GOT3 (cell line): ENCODE measurements around the gene PNPLA6.
"Not testable (repeated sequence)": the region's sequence is repeated elsewhere in the genome, so short reads cannot be mapped to it uniquely, and the experiment has no call there.

Source experiments
- DNase-seq: peaks from one replicate; lab custom pipeline; 2025; ENCODE audit warnings: mixed read lengths; lab: John Stamatoyannopoulos, UW

PNPLA6 gene

DNA sequence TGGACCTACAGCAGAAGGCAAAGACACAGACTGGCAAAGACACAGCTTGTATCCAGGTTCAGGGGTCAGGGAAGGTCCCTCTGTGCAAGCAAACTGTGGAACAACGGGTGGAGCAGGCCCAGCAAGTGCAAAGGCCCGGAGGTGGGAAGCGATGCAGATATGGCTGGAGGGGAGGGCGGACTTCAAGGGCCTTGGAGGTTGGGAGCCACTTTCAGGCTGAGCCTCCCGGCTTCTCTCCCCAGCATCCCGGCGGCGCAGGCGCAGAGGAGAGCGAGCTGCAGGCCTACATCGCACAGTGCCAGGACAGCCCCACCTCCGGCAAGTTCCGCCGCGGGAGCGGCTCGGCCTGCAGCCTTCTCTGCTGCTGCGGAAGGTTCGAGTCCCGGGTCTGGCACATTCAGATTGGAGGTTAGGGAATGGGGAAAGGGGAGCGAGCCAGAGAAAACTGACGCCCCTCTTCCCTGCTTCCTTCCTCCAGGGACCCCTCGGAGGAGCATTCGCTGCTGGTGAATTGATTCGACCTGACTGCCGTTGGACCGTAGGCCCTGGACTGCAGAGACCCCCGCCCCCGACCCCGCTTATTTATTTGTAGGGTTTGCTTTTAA is 2.1 kb upstream of the PNPLA6 start:
- no peak for DNase-seq

DNA sequence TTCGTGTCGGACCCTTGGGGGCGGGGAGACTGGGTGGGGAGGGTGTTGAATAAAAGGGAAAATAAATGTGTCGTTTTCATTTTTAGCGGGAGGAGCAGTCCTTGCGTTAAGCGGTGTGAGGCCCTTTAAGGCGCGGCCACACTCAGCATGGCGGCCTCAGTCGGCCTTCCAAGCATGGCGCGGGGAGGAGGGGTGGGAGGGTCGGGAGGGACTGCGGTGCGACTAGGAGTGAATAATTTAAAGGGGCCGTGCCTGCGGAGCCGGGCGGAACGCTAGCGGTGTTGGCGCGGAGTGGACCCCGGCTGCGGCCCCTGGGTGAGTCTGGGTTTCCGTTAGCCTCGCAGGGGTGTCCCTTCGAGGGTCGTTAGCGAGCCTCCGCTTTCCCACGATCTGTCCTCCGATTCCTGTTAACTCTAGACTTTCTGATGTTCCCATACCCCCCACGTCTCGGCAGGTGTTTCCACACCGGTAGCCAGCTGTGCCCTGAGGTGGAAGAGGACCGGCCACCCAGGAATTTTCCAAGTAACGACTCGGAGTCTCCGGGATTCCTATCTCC is 1.5 kb upstream of the PNPLA6 start:
- DNase-seq: peak; percentile 28

DNA sequence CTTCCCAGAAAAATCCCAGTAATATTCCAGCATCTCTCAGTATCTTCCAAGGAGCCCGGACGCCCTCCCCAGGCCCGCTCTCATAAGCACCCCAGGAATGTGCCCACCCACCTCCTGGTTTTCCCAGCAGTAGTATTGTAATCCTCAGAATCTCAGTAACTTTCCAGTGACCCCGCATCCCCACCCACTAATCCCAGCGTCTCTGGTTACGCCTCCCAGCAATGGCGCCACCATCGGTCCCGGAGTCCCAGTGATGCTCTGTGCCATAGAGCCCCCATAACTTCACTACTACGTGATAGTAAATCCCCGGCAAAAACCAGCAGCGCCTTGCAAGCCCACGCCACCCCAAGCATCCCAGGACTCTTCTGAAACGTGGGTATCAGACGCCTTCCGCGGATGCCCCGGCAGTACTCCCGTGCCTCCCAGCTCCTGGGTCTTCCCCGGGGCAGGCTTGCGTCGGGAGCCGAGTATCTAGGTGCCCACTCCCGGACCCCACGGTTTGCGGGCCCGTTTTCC is 928 bp upstream of the PNPLA6 start:
- no peak for DNase-seq

DNA sequence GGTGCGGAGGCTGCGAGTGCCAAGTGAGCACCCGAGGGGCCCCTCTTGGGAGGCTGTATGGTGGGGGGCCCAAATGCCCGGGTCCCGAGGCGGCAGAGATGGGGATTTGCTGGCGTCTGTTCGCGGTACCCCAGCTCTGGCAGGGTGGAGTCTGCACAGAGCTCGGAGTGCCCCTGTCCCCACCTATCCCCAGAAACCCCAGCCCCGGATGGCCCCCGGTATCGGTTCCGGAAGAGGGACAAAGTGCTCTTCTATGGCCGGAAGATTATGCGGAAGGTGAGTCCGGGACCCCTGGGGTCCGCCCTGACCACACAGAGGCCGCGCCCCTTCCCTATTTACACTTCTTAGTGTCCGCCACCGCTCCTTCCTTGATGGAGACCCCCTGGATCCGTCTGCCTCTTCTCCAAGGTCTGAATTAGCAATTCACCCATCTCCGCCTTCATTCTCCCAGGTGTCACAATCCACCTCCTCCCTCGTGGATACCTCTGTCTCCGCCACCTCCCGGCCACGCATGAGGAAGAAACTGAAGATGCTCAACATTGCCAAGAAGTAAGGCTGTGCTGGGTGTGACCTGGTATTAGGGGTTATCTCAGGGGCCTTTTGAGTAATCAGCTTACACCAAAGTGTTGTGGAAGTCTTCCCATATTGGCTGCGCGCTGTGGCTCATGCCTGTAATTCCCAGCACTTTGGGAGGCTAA is 630 bp downstream of the PNPLA6 start:
- DNase-seq: no peak

DNA sequence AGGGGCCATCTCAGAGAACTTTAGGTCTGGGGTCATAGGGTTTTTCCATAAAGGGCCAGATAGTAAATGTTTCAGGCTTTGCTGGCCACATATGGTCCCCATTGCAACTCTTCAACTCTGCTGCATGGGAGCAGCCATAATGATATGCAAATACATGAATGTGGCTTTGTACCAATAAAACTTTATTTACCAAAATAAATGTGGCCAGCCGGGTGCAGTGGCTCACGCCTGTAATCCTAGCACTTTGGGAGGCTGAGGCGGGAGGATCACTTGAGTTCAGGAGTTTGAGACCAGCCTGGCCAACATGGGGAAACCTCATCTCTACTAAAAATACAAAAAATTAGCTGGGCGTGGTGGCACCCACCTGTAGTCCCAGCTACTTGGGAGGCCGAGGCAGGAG is 3.5 kb downstream of the PNPLA6 start:
- DNase-seq: not testable (repeated sequence)

DNA sequence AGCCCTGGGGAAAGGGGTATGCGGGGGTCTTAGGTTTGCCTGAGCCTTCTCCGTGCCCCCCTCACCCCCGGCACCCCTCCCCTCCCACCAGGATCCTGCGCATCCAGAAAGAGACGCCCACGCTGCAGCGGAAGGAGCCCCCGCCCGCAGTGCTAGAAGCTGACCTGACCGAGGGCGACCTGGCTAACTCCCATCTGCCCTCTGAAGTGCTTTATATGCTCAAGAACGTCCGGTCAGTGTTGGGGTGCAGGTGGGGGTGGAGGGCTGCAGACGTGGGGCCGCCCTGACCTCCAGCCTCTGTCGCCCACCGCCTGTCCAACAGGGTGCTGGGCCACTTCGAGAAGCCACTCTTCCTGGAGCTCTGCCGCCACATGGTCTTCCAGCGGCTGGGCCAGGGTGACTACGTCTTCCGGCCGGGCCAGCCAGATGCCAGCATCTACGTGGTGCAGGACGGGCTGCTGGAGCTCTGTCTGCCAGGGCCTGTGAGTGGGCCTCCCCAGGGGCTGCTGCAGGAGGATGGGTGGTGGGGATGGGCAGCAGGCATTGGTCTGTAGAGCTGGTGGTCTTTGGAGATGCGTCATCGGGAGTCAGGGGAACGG is 4.4 kb downstream of the PNPLA6 start:
- DNase-seq: no peak

DNA sequence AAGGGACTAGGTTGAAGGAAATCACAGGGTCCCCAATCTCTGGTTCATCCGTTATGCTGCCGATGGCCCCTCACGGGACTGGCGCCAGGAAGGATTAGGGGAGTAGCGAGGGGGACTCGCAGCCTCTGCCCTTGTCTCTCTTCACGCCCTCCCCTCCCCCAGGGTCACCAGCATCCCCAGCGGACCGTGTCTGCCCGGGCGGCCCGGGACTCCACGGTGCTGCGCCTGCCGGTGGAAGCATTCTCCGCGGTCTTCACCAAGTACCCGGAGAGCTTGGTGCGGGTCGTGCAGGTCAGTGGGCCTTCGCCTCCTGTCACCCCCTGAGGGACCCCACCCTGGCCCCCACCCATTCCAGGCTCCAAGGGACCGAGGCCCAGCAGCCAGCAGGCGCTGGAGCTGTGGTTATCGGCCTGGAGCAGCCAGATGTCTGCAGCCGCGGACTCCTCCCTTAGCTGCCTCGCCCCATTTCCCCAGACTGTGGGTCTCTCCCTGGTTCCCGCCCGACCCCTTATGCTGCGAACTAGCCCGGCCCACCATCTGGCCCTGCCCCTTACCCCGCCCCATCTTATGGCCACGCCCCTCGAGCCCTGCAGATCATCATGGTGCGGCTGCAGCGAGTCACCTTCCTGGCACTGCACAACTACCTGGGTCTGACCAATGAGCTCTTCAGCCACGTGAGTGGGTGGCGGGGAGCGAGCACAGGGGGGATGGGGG is 5.4 kb downstream of the PNPLA6 start:
- DNase-seq: no peak

DNA sequence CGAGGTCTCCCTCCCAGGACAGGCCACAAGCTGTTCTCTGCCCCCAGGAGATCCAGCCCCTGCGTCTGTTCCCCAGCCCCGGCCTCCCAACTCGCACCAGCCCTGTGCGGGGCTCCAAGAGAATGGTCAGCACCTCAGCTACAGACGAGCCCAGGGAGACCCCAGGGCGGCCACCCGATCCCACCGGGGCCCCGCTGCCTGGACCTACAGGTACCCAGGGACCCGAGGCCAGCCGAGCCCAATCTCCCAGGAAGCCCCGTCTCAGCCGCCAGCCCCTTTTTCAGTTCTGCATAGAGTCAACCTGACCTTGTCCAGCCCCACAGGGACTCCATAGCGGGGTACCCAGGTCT is 5.9 kb downstream of the PNPLA6 start:
- no peak for DNase-seq

DNA sequence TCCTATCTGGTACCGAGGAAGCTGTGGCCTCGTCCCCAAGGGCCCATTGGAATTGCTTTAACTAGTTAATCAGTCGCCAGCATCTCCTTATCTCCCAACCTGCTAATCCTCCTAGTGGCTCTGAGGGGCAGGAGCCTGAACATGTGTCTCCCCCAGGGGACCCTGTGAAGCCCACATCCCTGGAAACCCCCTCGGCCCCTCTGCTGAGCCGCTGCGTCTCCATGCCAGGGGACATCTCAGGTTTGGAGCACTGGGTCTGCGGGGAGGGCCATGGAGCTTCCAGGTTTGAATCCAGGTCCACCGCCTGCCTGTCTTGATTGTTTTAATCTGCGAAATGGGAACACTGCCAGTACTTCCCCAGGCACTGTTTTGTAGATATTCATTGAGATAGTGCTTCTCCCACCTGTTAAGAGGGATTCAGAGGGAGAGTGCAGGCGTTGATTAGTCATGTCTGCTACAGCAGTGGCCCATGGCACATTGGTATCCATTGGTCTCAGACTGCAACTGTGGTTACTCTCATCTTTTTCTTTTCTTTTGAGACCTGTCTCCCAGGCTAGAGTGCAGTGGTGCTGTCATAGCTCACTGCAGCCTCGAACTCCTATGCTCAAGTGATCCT is 6.4 kb downstream of the PNPLA6 start:
- no peak for DNase-seq

DNA sequence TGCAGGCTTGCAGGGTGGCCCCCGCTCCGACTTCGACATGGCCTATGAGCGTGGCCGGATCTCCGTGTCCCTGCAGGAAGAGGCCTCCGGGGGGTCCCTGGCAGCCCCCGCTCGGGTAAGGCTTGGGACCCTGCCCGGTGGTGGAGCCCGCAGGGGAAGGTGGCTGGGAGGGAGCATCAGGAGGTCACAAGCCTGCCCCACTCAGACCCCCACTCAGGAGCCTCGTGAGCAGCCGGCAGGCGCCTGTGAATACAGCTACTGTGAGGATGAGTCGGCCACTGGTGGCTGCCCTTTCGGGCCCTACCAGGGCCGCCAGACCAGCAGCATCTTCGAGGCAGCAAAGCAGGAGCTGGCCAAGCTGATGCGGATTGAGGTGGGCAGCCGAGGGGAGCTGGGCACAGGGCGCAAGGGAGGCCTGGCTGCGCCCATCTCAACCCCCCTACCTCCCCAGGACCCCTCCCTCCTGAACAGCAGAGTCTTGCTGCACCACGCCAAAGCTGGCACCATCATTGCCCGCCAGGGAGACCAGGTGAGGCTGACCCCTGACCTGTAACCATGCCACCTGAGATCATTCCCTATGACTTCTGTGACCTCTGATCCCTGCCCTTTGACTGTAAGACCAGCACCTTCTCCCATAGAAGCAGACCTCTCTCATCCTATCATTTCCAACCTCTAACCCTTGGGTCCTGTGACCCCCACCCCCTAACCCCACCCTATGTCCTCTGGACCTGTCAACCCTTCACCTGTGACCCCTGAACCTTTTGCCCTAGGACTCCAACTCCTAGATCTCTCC is 7.2 kb downstream of the PNPLA6 start:
- DNase-seq: no peak

DNA sequence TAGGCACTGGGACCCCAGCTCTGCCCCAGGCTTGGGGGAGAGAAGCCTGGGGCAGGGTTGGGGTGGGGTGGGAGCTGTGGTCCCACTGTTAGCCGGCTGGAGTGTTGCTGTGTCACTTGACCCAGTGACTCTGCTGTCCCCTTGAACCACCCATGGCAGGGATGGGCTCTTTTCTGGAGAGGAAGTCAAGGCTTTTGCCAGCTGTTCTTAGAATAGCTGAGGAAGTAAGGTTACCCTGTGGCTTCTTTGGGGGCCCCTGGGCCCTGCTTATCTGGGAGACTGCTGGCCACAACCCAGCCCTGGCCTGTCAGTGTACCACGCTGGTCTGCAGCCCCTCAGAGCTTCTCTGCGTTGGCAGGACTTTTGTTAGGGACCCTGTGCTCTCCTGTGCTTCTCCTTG is 9.1 kb downstream of the PNPLA6 start:
- no peak for DNase-seq

DNA sequence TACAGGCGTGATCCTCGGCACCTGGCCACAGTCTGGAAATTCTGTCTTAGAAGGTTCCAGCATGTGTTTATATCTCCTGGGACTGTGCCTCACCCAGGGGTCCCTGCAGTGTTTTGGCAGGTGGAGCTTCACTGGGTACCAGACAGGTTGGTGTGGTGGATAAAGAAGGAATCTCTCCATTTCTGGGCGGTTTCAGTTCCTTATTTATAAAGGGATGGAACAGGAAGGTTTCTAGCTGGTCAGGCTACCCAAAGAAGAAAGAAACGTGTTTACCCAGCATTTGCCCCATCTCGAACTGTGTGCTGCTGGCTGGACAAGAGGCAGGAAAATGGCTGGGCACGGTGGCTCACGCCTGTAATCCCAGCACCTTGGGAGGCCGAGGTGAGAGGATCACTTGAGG is 9.8 kb downstream of the PNPLA6 start:
- no peak for DNase-seq

DNA sequence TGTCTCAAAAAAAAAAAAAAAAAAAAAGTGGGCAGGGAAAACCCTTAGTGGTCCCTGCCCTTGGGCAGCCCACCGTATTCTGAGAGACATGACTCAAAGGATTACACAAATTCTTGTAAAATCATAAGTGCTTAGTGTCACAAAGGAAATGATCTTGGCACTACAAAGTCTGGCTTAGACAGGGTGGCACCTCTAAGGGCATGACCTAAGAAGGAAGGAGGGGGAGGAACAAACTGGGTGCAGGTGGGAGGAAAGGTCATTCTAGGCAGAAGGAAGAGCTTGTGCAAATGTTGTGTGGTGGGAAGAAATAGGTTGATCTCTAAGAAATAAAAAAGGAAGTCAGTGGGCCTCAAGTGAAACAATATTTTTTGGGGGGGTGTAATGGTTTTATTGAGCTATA is 10.4 kb downstream of the PNPLA6 start:
- no peak for DNase-seq

DNA sequence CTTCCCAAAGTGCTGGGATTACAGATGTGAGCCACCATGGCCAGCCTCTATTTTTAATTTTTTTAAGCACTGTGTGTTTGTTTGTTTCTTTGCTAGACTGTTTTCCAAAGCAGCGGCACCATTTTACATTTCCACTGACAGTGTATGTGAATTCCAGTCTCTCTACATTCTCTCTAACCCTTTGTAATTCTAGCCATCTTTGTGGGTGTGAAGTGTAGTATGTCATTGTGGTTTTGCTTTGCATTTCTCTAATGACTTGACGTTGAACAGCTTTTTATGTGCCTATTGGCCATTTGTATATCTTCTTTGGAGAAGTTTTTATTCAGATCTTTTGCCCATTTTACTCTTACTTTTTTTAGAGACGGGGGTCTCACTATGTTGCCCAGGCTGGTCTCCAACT is 11.6 kb downstream of the PNPLA6 start:
- DNase-seq: no peak

DNA sequence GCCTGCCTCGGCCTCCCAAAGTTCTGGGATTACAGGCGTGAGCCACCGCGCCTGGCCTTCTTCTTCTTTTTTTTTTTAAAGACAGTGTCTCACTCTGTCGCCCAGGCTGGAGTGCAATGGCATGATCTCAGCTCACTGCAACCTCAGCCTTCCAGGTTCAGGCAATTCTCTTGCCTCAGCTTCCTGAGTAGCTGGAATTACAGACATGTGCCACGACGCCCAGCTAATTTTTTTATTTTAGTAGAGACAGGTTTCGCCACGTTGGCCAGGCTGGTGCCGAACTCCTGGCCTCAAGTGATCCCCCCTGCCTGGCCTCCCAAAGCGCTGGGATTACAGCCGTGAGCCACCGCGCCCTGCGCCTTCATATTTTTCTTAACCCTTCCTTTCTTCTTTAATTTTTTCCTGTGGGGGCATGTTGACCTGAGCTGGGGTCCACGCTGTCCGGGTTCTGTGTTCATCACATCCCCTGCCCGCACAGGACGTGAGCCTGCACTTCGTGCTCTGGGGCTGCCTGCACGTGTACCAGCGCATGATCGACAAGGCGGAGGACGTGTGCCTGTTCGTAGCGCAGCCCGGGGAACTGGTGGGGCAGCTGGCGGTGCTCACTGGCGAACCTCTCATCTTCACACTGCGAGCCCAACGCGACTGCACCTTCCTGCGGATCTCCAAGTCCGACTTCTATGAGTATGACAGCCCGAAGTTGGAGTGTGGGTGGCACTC is 14.1 kb downstream of the PNPLA6 start:
- DNase-seq: no peak

DNA sequence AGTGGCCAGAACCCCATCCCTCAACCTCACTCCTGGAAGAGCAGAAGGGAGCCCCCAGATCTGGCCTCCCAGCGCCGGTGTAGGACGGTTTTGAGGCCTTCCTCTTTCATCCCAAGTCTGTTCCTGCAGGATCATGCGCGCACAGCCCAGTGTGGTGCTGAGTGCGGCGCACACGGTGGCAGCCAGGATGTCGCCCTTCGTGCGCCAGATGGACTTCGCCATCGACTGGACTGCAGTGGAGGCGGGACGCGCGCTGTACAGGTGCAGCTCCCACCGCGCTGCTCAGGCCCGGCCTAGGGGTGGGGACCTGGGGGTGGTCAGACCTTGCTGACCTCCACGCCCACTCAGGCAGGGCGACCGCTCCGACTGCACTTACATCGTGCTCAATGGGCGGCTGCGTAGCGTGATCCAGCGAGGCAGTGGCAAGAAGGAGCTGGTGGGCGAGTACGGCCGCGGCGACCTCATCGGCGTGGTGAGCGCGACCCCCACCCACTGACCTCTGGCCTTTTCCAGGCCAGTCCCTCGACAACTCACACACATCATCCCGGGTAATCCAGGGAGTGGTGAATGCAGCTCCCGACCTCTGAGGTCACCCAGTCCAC is 14.8 kb downstream of the PNPLA6 start:
- no peak for DNase-seq

DNA sequence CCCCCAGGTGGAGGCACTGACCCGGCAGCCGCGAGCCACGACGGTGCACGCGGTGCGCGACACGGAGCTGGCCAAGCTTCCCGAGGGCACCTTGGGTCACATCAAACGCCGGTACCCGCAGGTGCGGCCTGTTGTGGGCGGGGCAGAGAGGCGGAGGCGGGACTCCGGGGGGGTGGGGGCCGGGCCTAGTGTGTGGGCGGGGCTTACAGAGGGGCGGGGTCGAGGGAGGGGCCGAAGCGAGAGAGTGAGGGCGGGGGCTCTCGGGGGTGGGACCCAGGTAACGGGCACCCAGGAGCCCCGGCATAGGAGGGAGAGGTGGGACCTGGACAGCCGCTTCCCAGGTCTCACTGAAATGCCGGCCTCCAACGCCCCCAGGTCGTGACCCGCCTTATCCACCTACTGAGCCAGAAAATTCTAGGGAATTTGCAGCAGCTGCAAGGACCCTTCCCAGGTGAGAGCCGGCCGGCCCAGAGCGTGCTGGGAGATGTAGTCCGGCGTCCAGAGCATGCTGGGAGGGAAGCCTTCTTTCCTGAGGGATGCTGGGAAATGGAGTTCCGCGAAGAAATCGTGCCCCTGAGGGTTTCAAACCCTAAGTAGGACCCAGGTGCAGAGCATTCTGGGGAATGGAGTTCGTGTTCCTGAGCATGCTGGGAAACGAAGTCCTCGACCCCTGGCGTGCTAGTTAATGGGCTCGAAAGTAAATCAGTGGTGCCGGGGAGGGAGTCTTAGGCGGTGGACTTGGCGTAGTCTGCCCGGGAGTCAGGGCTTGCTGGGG is 15.7 kb downstream of the PNPLA6 start:
- DNase-seq: no peak

DNA sequence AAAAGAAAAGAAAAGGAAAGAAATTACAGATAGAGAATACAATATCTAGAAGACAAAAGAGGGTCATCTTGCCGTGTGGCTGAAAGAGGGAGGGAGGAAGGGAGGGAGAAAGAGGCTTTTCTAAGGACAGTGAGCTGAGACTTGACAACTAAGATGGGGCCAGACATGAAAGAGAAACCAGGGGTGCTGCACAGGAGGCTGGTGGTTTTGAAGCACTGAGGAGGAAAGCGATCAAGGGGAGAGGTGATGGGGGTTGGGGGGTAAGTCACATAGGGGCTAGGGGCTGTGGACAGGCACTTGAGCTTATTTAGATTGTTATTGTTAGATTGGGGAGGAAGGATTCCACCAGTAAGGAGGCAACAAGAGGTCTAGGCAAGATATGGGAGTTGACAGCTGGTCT is 17.3 kb downstream of the PNPLA6 start:
- DNase-seq: no peak

DNA sequence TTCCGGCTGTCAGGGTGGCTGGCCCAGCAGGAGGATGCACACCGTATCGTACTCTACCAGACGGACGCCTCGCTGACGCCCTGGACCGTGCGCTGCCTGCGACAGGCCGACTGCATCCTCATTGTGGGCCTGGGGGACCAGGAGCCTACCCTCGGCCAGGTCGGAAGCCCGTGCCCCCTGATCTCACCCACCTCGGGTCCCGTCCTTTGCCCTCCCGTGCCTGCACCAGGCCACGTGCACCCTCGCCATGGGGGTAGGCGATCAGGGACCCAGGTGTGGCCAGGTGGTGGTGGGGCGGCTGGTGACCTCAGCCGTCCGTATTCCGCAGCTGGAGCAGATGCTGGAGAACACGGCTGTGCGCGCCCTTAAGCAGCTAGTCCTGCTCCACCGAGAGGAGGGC is 19.0 kb downstream of the PNPLA6 start:
- DNase-seq: no peak
